Ecto neural progenitor cell (in vitro differentiated cells): ENCODE results near the gene ANXA1.

Experiments
- DNase-seq: peaks from one replicate; pipeline ENCODE4 v3.0.0-alpha.2; 2018; ENCODE audit warnings: low spot score

The ANXA1 gene

GRCh38 chr9:73210886-73211666 lies 59.4 kb downstream of the ANXA1 start:
- no peak for DNase-seq

- DNase-seq = no peak
Observed at GRCh38 chr9:73213300-73213699, 61.6 kb downstream of the ANXA1 start.

GRCh38 chr9:73215249-73215648 lies 63.6 kb downstream of the ANXA1 start:
- no peak for DNase-seq

- DNase-seq = no peak
Observed at GRCh38 chr9:73216100-73216499, 64.4 kb downstream of the ANXA1 start.
